HUES6 (cell line): ENCODE results near the gene KCTD19.
A peak's percentile ranks its signal among the peaks of the same experiment; 100 is the strongest.

Experiments used
- H3K27ac ChIP-seq: 2 replicates; pipeline ENCODE4 v1.7.0; 2013; ENCODE audit warnings: low read depth, mild to moderate bottlenecking, low read length, inconsistent platforms
- H3K27me3 ChIP-seq: 2 replicates; pipeline ENCODE4 v1.6.1; 2013; ENCODE audit warnings: low read length; ENCODE audit not compliant: control insufficient read depth, insufficient read depth
- H3K36me3 ChIP-seq: 2 replicates; pipeline ENCODE4 v1.6.1; 2013; ENCODE audit warnings: low read length; ENCODE audit not compliant: control insufficient read depth, insufficient read depth
- H3K4me1 ChIP-seq: 2 replicates; pipeline ENCODE4 v1.6.1; 2013; ENCODE audit warnings: low read length; ENCODE audit not compliant: control insufficient read depth, insufficient read depth
- H3K4me3 ChIP-seq: 2 replicates; pipeline ENCODE4 v1.5.1; 2013; ENCODE audit warnings: low read depth, low read length
- H3K9ac ChIP-seq: one replicate; pipeline ENCODE4 v1.6.1; 2013; ENCODE audit warnings: mild to moderate bottlenecking, low read length
- H3K9me3 ChIP-seq: 2 replicates; pipeline ENCODE4 v1.6.1; 2013; ENCODE audit warnings: low read depth, low read length; ENCODE audit not compliant: control insufficient read depth, insufficient read depth

Gene KCTD19

GRCh38 chr16:67271446-67271845 lies 55.1 kb downstream of the KCTD19 start:
- Histone ChIP-seq H3K9me3 (no peaks in the 10 kb centered on the region), H3K27me3 (no peaks in the 10 kb centered on the region), H3K4me3 (no peak overlapping the region), H3K4me1 (peaks cover 7% of the 10 kb centered on the region; the same call in 1 of the 2 replicates), H3K36me3 (no peaks in the 10 kb centered on the region), H3K9ac (peak overlapping the region; percentile 6), H3K27ac (no peak overlapping the region)

GRCh38 chr16:67270931-67271338 lies 55.6 kb downstream of the KCTD19 start:
- no peaks in the 10 kb centered on the region for H3K36me3 ChIP-seq
- H3K4me3 ChIP-seq, result no peak overlapping the region
- peaks cover 7% of the 10 kb centered on the region; the same call in 1 of the 2 replicates for H3K4me1 ChIP-seq
- H3K27me3 ChIP-seq, result peaks cover 1% of the 10 kb centered on the region; the same call in 1 of the 2 replicates
- H3K9ac ChIP-seq, result no peak overlapping the region
- H3K27ac ChIP-seq, result no peak overlapping the region
- no peaks in the 10 kb centered on the region for H3K9me3 ChIP-seq

- no peak overlapping the region for H3K27ac ChIP-seq
- no peaks in the 10 kb centered on the region for H3K36me3 ChIP-seq
- peaks cover 7% of the 10 kb centered on the region; the same call in 1 of the 2 replicates for H3K4me1 ChIP-seq
- no peaks in the 10 kb centered on the region for H3K9me3 ChIP-seq
- peaks cover 3% of the 10 kb centered on the region; the same call in 1 of the 2 replicates for H3K27me3 ChIP-seq
- H3K9ac ChIP-seq, result no peak overlapping the region
- H3K4me3 ChIP-seq, result no peak overlapping the region
Measured at GRCh38 chr16:67269766-67270165, 56.8 kb downstream of the KCTD19 start.

- no peak overlapping the region for H3K27ac ChIP-seq
Measured at GRCh38 chr16:67268136-67268579, 58.4 kb downstream of the KCTD19 start.

GRCh38 chr16:67265834-67266233 lies 60.7 kb downstream of the KCTD19 start:
- Histone ChIP-seq H3K27ac (no peak overlapping the region), H3K36me3 (no peaks in the 10 kb centered on the region), H3K9ac (no peak overlapping the region), H3K4me1 (peaks cover 7% of the 10 kb centered on the region; the same call in 1 of the 2 replicates), H3K27me3 (peaks cover 3% of the 10 kb centered on the region; the same call in 1 of the 2 replicates), H3K4me3 (no peak overlapping the region), H3K9me3 (no peaks in the 10 kb centered on the region)

More at GRCh38 chr16:67268136-67268579, 58.4 kb downstream of the KCTD19 start:
- no peak overlapping the region for H3K4me3 ChIP-seq
- H3K4me1 ChIP-seq, result peaks cover 7% of the 10 kb centered on the region; the same call in 1 of the 2 replicates
- H3K9me3 ChIP-seq, result no peaks in the 10 kb centered on the region
- H3K36me3 ChIP-seq, result no peaks in the 10 kb centered on the region
- peaks cover 3% of the 10 kb centered on the region; the same call in 1 of the 2 replicates for H3K27me3 ChIP-seq
- no peak overlapping the region for H3K9ac ChIP-seq

- no peak overlapping the region for H3K9ac ChIP-seq
- H3K9me3 ChIP-seq, result no peaks in the 10 kb centered on the region
- no peaks in the 10 kb centered on the region for H3K36me3 ChIP-seq
- no peak overlapping the region for H3K27ac ChIP-seq
- H3K4me3 ChIP-seq, result no peak overlapping the region
- H3K4me1 ChIP-seq, result peaks cover 6% of the 10 kb centered on the region; the same call in 1 of the 2 replicates
- H3K27me3 ChIP-seq, result peaks cover 3% of the 10 kb centered on the region; the same call in 1 of the 2 replicates
Measured at GRCh38 chr16:67264866-67265265, 61.7 kb downstream of the KCTD19 start.

GRCh38 chr16:67264277-67264676 lies 62.3 kb downstream of the KCTD19 start:
- H3K4me3 ChIP-seq, result no peak overlapping the region
- H3K9ac ChIP-seq, result no peak overlapping the region
- H3K36me3 ChIP-seq, result no peaks in the 10 kb centered on the region
- H3K27me3 ChIP-seq, result peaks cover 3% of the 10 kb centered on the region; the same call in 1 of the 2 replicates
- H3K9me3 ChIP-seq, result no peaks in the 10 kb centered on the region
- H3K4me1 ChIP-seq, result peaks cover under 1% of the 10 kb centered on the region; the same call in 1 of the 2 replicates
- H3K27ac ChIP-seq, result no peak overlapping the region

- Histone ChIP-seq H3K4me1 (no peaks in the 10 kb centered on the region; the same call in 1 of the 2 replicates), H3K27me3 (peaks cover 3% of the 10 kb centered on the region; the same call in 1 of the 2 replicates), H3K4me3 (no peak overlapping the region), H3K9me3 (no peaks in the 10 kb centered on the region), H3K9ac (no peak overlapping the region), H3K36me3 (no peaks in the 10 kb centered on the region), H3K27ac (no peak overlapping the region)
Measured at GRCh38 chr16:67263201-67263600, 63.3 kb downstream of the KCTD19 start.

- Histone ChIP-seq H3K4me1 (no peaks in the 10 kb centered on the region; the same call in 1 of the 2 replicates), H3K36me3 (0 out of 2 replicates have a peak, but pooled peaks cover 4% of the 10 kb centered on the region), H3K4me3 (no peak overlapping the region), H3K9ac (no peak overlapping the region), H3K27me3 (no peaks in the 10 kb centered on the region; the same call in 1 of the 2 replicates), H3K27ac (no peak overlapping the region), H3K9me3 (no peaks in the 10 kb centered on the region)
Measured at GRCh38 chr16:67260426-67261063, 66.0 kb downstream of the KCTD19 start.

GRCh38 chr16:67259705-67260104 lies 66.8 kb downstream of the KCTD19 start:
- no peaks in the 10 kb centered on the region; the same call in 1 of the 2 replicates for H3K27me3 ChIP-seq
- no peak overlapping the region for H3K9ac ChIP-seq
- no peak overlapping the region for H3K27ac ChIP-seq
- H3K9me3 ChIP-seq, result no peaks in the 10 kb centered on the region
- H3K4me1 ChIP-seq, result no peaks in the 10 kb centered on the region; the same call in 1 of the 2 replicates
- no peak overlapping the region for H3K4me3 ChIP-seq
- H3K36me3 ChIP-seq, result 0 out of 2 replicates have a peak, but pooled peaks cover 7% of the 10 kb centered on the region

- Histone ChIP-seq H3K9ac (no peak overlapping the region), H3K4me3 (no peak overlapping the region), H3K9me3 (no peaks in the 10 kb centered on the region), H3K36me3 (0 out of 2 replicates have a peak, but pooled peaks cover 7% of the 10 kb centered on the region), H3K4me1 (no peaks in the 10 kb centered on the region; the same call in 1 of the 2 replicates), H3K27ac (no peak overlapping the region), H3K27me3 (no peaks in the 10 kb centered on the region)
Measured at GRCh38 chr16:67258161-67258835, 68.2 kb downstream of the KCTD19 start.
